CD4-positive, alpha-beta T cell treated with Interferon alpha-2 for 1 hour (primary cell): ENCODE results near the gene HERC4.

ENCODE experiments used
- DNase-seq, 2 donors: peaks; one replicate each; pipeline ENCODE4 v3.0.0-alpha.2; 2020 to 2022

The HERC4 gene

DNA sequence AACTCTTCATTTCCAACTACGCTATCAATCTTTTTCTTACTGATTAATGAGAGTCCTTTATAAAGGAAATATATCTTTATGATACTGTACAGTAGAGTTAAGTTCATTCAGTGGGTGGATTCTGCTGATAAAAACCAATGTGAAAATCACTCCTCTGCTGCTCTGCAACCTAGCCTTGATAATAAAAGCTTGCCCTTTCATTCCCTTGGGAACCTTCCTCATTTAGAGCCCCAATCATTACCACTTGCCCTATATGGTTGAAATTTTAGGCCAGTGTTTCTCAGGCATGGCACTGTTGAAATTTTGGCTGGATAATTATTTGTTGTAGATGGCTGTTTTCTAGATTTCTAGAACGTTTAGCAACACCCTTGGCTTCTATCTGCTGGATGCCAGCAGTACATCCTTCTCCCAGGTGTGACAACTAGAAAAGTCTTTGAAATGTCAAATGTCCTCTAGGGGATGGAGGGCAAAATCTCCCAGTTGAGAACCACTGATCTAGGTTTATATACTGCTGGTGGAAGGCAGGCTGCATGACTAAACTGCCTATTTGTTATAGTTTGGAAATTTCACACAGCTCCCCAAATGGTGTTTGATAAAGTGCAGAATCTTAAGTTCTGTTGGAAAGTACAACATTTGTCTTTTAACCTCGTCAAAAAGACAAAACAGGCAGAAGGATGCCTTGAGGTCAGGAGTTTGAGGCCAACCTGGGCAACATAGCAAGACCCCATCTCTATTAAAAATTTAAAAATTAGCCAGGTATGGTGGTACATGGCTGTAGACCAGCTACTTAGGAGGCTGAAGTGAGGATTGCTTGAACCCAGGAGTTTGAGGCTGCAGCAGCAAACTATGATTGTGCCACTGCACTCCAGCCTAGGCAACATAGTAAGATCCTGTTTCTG is 199.5 kb downstream of the HERC4 start:
- no peak for DNase-seq
